Fibroblast of skin of right biceps (primary cell): ENCODE measurements around the gene SMG6.
"Not testable (repeated sequence)": the region's sequence is repeated elsewhere in the genome, so short reads cannot be mapped to it uniquely, and the experiment has no call there.

Experiments
- DNase-seq: peaks from one replicate; pipeline ENCODE4 v3.0.0-alpha.2; 2013

Gene SMG6

DNA sequence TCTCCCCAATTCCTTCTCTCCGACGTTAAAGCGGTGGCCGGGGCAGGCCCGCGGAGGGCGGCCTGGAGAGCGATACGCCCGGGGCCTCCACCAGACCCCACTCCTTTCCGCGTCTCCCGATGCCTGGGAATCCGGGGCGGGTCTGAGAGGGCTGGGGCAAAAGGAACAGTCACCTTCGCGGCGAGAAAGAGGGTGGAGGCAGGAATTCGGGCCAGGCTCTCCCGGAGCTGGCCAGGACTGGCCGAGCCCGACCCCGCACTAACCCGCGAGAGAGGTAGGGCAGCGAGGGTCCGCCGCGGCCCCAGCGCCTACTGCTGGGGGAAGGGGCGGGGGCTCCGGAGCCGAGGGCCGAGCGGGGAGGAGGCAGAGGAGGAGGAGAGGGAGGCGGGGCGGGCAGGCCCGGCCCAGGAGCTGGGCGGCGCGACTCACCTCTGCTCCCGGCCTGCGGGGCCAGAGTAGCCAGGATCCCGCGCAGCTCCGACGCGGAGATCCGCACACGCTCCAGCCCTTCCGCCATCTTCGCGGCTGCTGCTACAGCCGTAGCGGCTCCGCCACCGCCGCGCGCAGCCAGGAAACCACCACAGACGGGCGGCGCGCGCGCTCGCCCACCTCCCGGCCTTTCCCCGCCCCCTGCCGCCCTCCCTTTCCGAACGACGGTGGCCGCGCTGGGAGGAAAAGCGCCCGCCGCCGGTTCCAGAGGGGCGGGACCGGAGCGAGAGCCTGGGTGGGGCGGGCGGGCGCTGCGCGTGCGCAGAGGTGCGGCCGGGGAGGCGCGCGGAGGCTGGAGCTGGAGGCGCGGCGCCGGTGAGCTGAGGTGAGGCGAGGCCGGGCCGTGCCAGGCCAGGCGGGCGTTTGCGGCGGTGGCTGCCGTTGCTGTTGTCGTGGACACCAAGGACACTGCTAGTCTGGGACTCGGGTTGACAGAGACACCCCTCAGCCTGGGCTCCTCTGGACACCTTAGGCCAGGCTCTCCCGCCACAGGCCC is at the start of gene SMG6, which contains the start of gene SRR:
TSS of gene SMG6 (minus strand) at position 582 of the 985 bp plus-strand sequence. CDS start at position 517, 65 bp downstream.
TSS of gene SRR (plus strand) at position 747 of the 985 bp plus-strand sequence. CDS start 11,611 bp downstream, outside the sequence.
- DNase-seq, result peak; percentile 92

DNA sequence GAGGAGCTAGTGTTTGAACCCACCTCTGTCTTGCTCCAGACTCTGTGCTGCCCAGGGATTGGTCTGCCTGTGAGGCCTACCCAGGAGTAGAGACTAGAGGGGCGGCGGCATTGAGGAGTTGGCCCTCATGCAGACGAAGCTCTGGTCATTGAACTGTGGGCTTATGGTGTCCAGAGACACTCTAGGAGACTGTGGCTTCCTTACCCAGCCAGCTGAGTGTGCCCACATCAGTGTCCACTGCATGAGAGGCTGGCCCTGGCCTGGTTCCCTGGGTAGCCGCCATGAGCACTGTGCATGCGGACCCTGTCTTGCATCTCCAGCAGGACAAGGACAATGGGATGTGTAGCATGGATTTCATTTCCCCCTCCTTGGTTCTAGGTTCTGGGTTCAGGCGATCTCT is 47.7 kb upstream of the SMG6 start:
- no peak for DNase-seq

- peak; percentile 77 for DNase-seq
These were observed 44.5 kb upstream of the SMG6 start for GRCh38 chr17:2347805-2348685.

DNA sequence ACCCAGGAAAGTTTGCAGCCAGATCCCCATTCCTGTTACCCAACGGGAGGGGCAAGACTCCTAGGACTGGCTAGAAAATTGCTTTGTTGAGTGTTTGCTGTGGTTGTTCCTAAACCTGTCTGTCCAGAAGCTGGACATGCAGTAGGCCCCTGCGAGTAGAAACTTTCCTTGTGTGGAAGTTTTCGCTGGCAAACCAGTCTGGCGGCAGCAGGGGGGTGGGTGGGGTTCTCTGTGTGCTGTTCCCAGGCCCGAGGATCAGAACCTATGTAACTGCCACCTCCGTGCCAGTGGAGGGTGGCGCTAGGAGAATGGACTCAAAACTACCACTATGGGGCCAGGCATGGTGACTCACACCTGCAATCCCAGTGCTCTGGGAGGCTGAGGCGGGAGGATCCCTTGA is 42.9 kb upstream of the SMG6 start:
- DNase-seq, result no peak

DNA sequence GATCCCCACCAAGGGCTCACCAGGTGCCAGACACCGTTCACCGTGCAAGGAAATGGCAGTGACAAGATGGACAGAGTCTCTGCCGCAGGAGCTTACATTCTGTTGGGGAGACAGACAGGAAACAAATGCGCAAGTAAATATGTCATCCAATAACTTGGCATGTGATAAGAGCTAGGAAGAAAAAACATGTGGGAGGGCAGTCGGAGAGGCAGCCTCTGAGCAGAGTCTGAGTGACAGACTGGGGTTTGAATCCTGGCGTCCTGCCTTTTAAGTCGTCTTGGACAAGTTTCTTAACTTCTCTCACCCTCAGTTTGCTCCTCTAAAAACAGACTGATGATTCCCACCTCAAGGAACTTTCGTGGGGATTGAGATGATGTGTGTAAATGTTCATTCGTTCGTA is 40.9 kb upstream of the SMG6 start:
- no peak for DNase-seq

- DNase-seq, result no peak
These were observed 39.8 kb upstream of the SMG6 start for GRCh38 chr17:2343421-2343820.

GRCh38 chr17:2338315-2338657 is 34.7 kb upstream of the SMG6 start:
- DNase-seq, result peak; percentile 29

DNA sequence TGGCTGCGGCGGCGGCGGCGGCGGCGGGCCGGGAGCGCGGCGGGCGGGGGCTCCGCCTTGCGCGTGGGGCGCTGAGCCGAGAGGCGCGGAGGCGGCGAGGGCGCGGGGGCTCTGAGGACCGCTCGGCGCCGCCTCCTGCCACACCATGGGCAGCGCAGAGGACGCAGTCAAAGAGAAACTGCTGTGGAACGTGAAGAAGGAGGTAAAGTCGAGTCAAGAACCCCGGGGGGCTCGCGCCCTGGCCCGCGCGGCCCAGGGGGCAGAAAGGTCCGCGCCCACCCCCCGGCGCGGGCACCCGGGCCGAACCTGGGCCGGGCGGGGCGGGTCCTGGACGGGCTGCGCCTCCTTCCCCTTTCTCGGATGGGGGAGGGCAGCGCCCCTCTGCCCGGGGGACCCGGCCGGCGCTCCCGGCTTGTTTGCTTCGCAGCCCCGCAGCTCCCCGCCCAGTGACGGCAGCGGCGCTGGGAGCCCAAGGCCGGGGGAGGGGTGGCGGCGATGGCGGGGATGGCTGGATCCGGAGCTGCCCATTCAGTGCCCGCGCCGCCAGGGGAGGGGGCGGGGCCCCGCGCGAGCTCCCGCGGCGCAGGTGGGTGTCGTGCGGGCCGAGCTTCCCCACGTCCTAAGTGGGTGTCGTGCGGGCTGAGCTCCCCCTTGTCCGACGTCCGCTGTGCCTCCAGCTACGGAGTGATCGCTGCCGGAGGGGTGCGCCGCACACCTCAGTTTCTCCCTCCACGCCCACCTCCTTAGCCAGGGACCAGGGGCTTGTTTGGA is 34.1 kb upstream of the SMG6 start:
- DNase-seq, result peak; percentile 56

DNA sequence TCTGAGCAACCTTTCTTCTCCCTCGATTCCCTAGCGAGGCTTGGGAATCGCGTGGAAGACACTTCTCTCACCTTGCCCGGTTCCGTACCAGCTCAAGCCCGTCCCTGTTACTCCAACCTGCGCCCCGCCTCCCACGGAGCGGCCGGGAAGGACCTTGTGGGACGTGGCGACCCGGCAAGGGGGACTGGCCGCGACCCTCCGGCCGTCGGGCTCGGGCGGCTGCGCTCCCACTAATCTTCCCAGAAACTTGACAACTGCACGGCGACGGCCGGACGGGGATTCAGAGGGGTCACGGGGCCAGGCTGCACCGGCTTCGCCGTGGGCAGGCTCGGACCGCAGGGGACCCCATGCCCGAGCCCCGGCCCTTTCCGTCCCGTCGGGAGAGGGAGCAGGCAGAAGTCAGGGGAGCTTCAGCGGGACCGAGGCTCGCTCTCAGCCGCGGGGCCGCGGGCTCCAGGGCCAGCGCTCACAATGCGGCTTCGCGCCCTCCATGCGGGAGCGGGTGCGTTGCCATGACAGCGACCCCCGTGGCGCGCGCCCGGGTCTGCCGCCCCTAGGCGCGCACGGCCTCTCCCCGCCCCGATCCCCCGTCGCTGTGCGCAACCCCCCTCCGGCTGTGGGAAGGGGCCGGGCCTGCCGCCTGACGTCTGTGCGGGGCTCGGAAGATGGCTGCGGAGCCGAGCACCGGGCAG is 33.4 kb upstream of the SMG6 start, which contains the start of gene SGSM2:
TSS of gene SGSM2 (plus strand) at position 650 of the 692 bp plus-strand sequence. CDS start 188 bp downstream, outside the sequence.
- DNase-seq, result peak; percentile 61

- DNase-seq, result peak; percentile 91
These were observed 32.7 kb upstream of the SMG6 start, which contains the start of gene TSR1 for GRCh38 chr17:2336215-2336851. TSR1 (minus strand) TSS chr17:2336457; CDS start chr17:2336427, 30 bp downstream.

DNA sequence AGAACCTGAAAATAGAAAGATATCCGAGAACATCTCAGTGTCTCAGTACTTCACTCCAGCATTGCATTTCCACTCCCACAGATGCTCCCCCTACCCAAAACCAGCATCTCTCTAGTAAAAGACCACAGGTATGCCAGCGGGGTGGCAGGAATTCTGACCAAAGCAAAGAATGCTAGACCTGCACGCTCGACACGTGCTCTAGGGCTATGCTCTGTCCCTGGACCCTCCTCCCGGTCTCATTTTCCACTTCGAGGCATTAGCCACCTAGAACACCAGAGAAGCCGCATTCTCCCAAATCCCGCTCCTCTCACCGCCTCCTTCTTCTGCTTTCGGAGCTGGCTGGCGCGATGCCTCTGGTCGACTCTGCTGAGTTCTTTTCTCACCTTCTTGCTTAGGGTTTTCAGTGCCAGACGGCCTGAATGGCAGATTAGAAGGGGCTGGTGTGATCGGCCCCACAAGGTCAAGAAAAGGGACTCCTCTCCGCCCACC is 32.2 kb upstream of the SMG6 start:
- no peak for DNase-seq

GRCh38 chr17:2331303-2331702 is 27.7 kb upstream of the SMG6 start:
- no peak for DNase-seq

- DNase-seq, result no peak
These were observed 20.2 kb upstream of the SMG6 start for GRCh38 chr17:2323629-2324314.

- no peak for DNase-seq
These were observed 17.8 kb upstream of the SMG6 start for GRCh38 chr17:2321399-2321798.

- no peak for DNase-seq
These were observed 15.5 kb upstream of the SMG6 start for GRCh38 chr17:2319051-2319450.

DNA sequence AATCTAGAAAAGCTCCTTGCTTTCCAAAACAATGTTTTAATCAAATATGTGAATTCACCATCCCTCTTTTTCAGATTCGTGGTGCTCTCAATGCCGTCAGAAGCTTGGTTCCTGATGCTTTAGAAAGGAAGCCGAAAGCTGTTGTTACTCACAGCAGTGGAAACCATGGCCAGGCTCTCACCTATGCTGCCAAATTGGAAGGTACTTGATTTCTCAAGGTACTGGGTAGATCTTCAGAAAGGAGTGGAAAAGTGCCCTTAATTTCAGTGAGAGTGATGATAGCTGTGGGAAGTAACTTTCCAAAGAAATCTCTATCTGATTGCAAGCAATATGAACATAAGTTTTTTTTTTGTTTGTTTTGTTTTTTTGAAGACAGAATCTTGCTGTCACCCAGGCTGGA is 14.2 kb upstream of the SMG6 start:
- DNase-seq, result no peak

GRCh38 chr17:2316916-2317205 is 13.3 kb upstream of the SMG6 start:
- DNase-seq, result not testable (repeated sequence)

GRCh38 chr17:2312736-2313135 is 9.2 kb upstream of the SMG6 start:
- DNase-seq, result no peak

DNA sequence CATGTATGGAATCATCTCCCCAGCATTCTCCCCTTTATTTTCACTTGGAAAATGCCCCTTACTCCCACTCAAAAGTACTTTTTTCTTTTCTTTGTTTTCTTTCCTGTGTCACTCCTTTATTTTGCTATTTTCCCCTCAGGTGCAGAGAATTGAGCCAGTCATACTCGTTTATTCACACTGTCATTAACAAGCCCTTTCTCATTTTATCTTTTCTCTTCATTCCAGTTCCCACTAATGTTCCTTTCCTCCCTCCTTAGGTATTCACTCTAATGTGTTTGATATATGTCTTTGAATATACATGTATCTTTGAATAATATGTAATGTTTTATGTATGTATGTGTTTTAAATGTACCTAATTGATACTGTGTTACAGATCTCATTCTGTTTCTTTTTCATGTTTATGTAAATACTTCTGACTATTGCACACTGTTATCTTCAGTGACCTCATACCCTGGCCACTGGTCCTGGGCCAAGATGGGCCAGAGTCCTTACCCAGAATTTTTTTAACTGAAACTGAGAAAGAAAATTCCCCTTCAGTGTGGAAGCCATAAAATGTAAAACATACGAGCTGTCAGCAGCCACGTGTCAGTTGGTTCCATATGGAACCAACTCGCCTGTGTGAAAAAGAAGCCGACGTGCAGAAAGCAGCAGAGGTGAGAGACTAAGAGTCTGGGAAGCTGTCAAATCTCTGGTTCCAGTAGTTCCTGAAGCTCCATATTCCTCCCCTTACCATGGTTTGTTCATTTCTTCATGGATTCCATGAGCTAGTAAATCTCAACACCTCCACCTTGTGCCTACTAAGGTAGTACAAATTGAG is 6.0 kb upstream of the SMG6 start:
- peak; percentile 8 for DNase-seq

DNA sequence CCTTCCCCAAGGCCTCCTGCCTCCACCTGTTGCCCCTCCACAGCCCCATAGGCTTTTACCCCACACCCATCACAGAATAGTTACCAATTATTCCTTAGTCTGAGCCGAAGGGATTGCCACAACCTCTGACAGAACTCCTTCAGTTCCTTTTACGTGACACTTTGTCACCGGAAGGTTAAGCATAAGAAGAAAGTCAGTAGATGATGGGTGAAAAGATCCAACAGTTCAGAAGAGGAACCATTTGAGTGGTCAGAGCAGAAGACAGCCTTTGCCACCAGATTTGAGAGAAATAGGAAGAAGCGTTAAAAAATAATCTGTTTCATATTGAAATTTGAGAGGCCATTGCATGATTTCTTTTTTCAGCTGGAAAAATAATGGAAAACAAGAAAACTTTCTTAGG is 1.3 kb upstream of the SMG6 start:
- DNase-seq, result no peak
